ENCODE results near the gene SCGB3A1. TPM values are rescaled to one million over a fixed set of nuclear protein-coding genes. Genes with fewer than 3 reads are reported as not detected.

SCGB3A1 gene
- total RNA-seq, 1 experiment from 2014 or later, result not detected

- H3K27me3 ChIP-seq (ENCODE audit: low read length), result no peaks in the 10 kb centered on the region
- no TSS peak for BruUV-seq (replicated peaks)
- no peak overlapping the region for H3K4me3 ChIP-seq (ENCODE audit: low read length)
- no peaks in the 10 kb centered on the region for H3K9me3 ChIP-seq (ENCODE audit: low read length)
- H4K20me1 ChIP-seq (ENCODE audit: low read length), result no peaks in the 10 kb centered on the region
- CTCF ChIA-PET, result no interaction called here
- no peaks in the 10 kb centered on the region for H3F3A ChIP-seq (ENCODE audit: low read length, unreplicated experiment)
- no peak overlapping the region for H2AFZ ChIP-seq (ENCODE audit: low read length)
- H3K4me1 ChIP-seq (ENCODE audit: insufficient read depth, low read length), result no peaks in the 10 kb centered on the region
- no peak overlapping the region for H3K9ac ChIP-seq (ENCODE audit: low read length)
- no peak overlapping the region for H3K4me2 ChIP-seq (ENCODE audit: low read length)
- no peak overlapping the region for H3K27ac ChIP-seq (ENCODE audit: low read length)
- ATAC-seq, result no peak
- H3K9me2 ChIP-seq (replicated peaks; ENCODE audit: low read length), result no peaks in the 10 kb centered on the region
- POLR2A ChIA-PET (ENCODE audit: unreplicated experiment), result no interaction called here
- DNase-seq, result no peak
- TF ChIP-seq CTCF (conservative IDR thresholded peaks at IDR 0.05; ENCODE audit: low read depth, low read length), result no peak
- no peak for TF ChIP-seq EZH2phosphoT487 (IDR thresholded peaks at IDR 0.05; ENCODE audit: borderline replicate concordance, low read length)
- no peak for TF ChIP-seq EZH2 (IDR thresholded peaks at IDR 0.05; ENCODE audit: low read length, unreplicated experiment)
- H3K36me3 ChIP-seq (ENCODE audit: low read depth, low read length), result no peaks in the 10 kb centered on the region
- H3K79me2 ChIP-seq (ENCODE audit: low read length), result no peaks in the 10 kb centered on the region
- intact Hi-C loops (cut with micrococcal nuclease), result loop anchor here (10.0 kb wide), 1 partner anchor 107 kb away; the partner anchor contains the start of gene CNOT6
These were observed 10.5 kb upstream of the SCGB3A1 start for GRCh38 chr5:180601591-180602480.

- Histone ChIP-seq H3K9me2 (replicated peaks; ENCODE audit: low read length) (no peaks in the 10 kb centered on the region), H3K27ac (ENCODE audit: low read length) (no peak overlapping the region), H3K9ac (ENCODE audit: low read length) (no peak overlapping the region), H3K4me3 (ENCODE audit: low read length) (no peak overlapping the region), H2AFZ (ENCODE audit: low read length) (no peak overlapping the region), H3K4me1 (ENCODE audit: insufficient read depth, low read length) (no peaks in the 10 kb centered on the region), H3K9me3 (ENCODE audit: low read length) (no peaks in the 10 kb centered on the region), H3K27me3 (ENCODE audit: low read length) (no peaks in the 10 kb centered on the region), H4K20me1 (ENCODE audit: low read length) (no peaks in the 10 kb centered on the region), H3F3A (ENCODE audit: low read length, unreplicated experiment) (no peaks in the 10 kb centered on the region), H3K36me3 (ENCODE audit: low read depth, low read length) (no peaks in the 10 kb centered on the region), H3K79me2 (ENCODE audit: low read length) (no peaks in the 10 kb centered on the region), H3K4me2 (ENCODE audit: low read length) (no peak overlapping the region)
- TF ChIP-seq CTCF (conservative IDR thresholded peaks at IDR 0.05; ENCODE audit: low read depth, low read length) (no peak), EZH2 (IDR thresholded peaks at IDR 0.05; ENCODE audit: low read length, unreplicated experiment) (no peak), EZH2phosphoT487 (IDR thresholded peaks at IDR 0.05; ENCODE audit: borderline replicate concordance, low read length) (no peak)
- DNase-seq, result no peak
- POLR2A ChIA-PET (ENCODE audit: unreplicated experiment), result no interaction called here
- BruUV-seq (replicated peaks), result no TSS peak
- intact Hi-C loops (cut with micrococcal nuclease), result loop anchor here (10.0 kb wide), 1 partner anchor 106 kb away; the partner anchor contains the start of gene CNOT6
- CTCF ChIA-PET, result no interaction called here
- ATAC-seq, result no peak
These were observed 9.3 kb upstream of the SCGB3A1 start for GRCh38 chr5:180600554-180601041.
